ENCODE measurements around the gene LIPH. TPM values are rescaled to one million over a fixed set of nuclear protein-coding genes. Genes with fewer than 3 reads are reported as not detected.

The LIPH gene
- total RNA-seq, 1 donor from 2014 or later = 1.8 TPM

GRCh38 chr3:185517387-185518130 is 34.8 kb downstream of the LIPH start:
- H3K4me3 ChIP-seq (ENCODE audit: low read depth, low read length) = no peak overlapping the region

GRCh38 chr3:185511711-185512110 is 40.7 kb downstream of the LIPH start:
- no peak for TF ChIP-seq CTCF (conservative IDR thresholded peaks at IDR 0.05; ENCODE audit: low read depth, low read length)
- no peak overlapping the region for H3K4me3 ChIP-seq (ENCODE audit: low read depth, low read length)
- DNase-seq (ENCODE audit: low read depth) = no peak

More at GRCh38 chr3:185517387-185518130, 34.8 kb downstream of the LIPH start:
- no peak for TF ChIP-seq CTCF (conservative IDR thresholded peaks at IDR 0.05; ENCODE audit: low read depth, low read length)
- DNase-seq (ENCODE audit: low read depth) = no peak

DNA sequence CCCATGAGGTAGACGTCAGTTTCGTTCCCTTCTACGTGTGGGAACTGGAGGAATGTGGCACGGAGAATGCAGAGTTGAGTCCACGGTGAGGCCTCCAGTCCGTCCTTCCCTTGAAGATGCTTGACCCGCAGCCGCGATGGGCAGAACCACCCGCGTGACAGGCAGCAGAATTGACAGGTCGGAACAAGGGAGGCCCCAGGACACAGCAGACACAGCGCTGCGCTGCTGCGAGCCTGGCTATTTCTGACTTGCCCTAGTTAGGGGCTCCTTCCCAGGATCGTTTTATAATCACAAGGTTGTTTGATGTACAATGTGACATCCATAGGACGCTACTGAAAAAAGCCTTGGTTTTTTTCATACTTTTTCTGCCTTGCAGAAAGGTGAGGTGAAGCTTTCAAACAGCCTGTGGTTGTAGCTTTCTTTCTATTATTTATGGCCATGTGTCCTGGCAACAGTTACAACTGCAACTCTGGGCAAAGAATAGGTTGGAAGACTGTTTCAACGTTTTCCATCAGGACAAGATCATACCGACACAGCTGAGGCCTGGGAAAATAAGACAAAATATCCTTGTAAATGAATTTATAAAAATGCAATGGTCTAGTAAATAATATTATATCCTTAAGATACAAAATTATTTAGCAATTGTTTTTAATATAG is 43.9 kb downstream of the LIPH start:
- H3K4me3 ChIP-seq (ENCODE audit: low read depth, low read length) = no peak overlapping the region
- no peak for DNase-seq (ENCODE audit: low read depth)
- TF ChIP-seq CTCF (conservative IDR thresholded peaks at IDR 0.05; ENCODE audit: low read depth, low read length) = no peak

DNA sequence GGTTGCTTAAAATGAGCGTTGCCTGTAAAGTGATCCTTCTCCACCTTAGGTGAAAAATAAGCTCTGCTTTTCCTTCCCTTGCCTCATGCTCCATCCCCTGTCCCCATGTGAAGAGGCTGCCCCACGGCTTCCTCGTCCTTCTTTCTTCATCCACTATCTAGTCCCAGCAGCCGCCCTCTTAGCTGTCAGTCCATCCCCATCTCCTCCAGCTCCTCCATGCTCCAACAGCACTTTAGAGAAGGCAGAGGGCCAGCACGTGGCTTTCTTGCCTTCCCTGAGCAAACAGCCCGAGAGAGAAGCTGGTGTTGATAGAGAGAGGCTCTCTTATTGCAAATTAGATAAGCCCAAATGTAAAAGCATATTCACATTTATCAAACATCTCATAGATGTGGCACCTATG is 44.5 kb downstream of the LIPH start:
- DNase-seq (ENCODE audit: low read depth) = no peak
- TF ChIP-seq CTCF (conservative IDR thresholded peaks at IDR 0.05; ENCODE audit: low read depth, low read length) = no peak
- no peak overlapping the region for H3K4me3 ChIP-seq (ENCODE audit: low read depth, low read length)

GRCh38 chr3:185504636-185505035 is 47.8 kb downstream of the LIPH start:
- no peak for DNase-seq (ENCODE audit: low read depth)
- TF ChIP-seq CTCF (conservative IDR thresholded peaks at IDR 0.05; ENCODE audit: low read depth, low read length) = no peak
- H3K4me3 ChIP-seq (ENCODE audit: low read depth, low read length) = no peak overlapping the region

GRCh38 chr3:185503521-185503920 is 48.9 kb downstream of the LIPH start:
- TF ChIP-seq CTCF (conservative IDR thresholded peaks at IDR 0.05; ENCODE audit: low read depth, low read length) = no peak
- DNase-seq (ENCODE audit: low read depth) = no peak
- H3K4me3 ChIP-seq (ENCODE audit: low read depth, low read length) = no peak overlapping the region
